Aorta (tissue), 5 donors: ENCODE results near the gene AVPR1B. TPM values are rescaled to one million over a fixed set of nuclear protein-coding genes. Genes with fewer than 3 reads are reported as not detected.

ENCODE experiments used
- ATAC-seq: fragments of 200-7000 bp; cut with Tn5 transposase; one replicate; pipeline ENCODE4 v1.9.1; 2022; ENCODE audit warnings: moderate library complexity; ENCODE audit not compliant: low FRiP score
- DNase-seq, 2 donors: peaks; one replicate each; pipeline ENCODE4 v3.0.0-alpha.2; 2020
- H3K27ac ChIP-seq, 2 donors: one replicate each; pipeline ENCODE4 v1.5.1; 2013; ENCODE audit warnings: low read length in 2 of 2, mild to moderate bottlenecking in 2 of 2, moderate library complexity in 2 of 2, control low read depth in 1 of 2, inconsistent platforms in 1 of 2, low read depth in 1 of 2
- H3K27me3 ChIP-seq, 2 donors: one replicate each; pipeline ENCODE4 v1.6.1; 2013; ENCODE audit warnings: control low read depth in 1 of 2, low read length in 1 of 2, mild to moderate bottlenecking in 1 of 2, moderate library complexity in 1 of 2; ENCODE audit not compliant: insufficient read depth in 2 of 2, control insufficient read depth in 1 of 2
- H3K36me3 ChIP-seq, 2 donors: one replicate each; pipeline ENCODE4 v1.6.1; 2013; ENCODE audit warnings: control low read depth in 1 of 2, low read length in 1 of 2, mild to moderate bottlenecking in 1 of 2; ENCODE audit not compliant: insufficient read depth in 2 of 2, control insufficient read depth in 1 of 2
- H3K4me1 ChIP-seq, 2 donors: one replicate each; pipeline ENCODE4 v1.6.1; 2013; ENCODE audit warnings: low read length in 2 of 2, control low read depth in 1 of 2, mild to moderate bottlenecking in 1 of 2, moderate library complexity in 1 of 2; ENCODE audit not compliant: insufficient read depth in 2 of 2, control insufficient read depth in 1 of 2
- H3K4me3 ChIP-seq, 2 donors: one replicate each; pipeline ENCODE4 v1.5.1; 2013; ENCODE audit warnings: low read length in 2 of 2, control low read depth in 1 of 2, mild to moderate bottlenecking in 1 of 2
- H3K9me3 ChIP-seq: one replicate; pipeline ENCODE4 v1.6.1; 2013; ENCODE audit warnings: mild to moderate bottlenecking, low read length; ENCODE audit not compliant: control insufficient read depth
- whole genome bisulfite sequencing, 2 donors: extraction: QIAGEN DNeasy Blood & Tissue Kit; methylation state at CpG; one replicate each; pipeline ENCODE4 v1.1.7; 2013; 5-methylcytosine and 5-hydroxymethylcytosine counted together
- intact Hi-C, 2 donors: fragments of 100-400 bp; cut with DNase I; formaldehyde crosslinking; loops; one replicate each; pipeline versions ENCODE4 v1.14.2 to v1.15.0; 2022
- polyA plus RNA-seq, 2 donors: library from polyadenylated mRNA; stranded (reverse); fragments of 200-250 nt; gene quantifications; one replicate each; pipeline ENCODE4 v1.2.3, GENCODE V29; 2013
- total RNA-seq, 2 donors: library from RNA; stranded (reverse); fragmentation: NEBNext Ultra II Directional; extraction: Animal tissue kit (Norgen Biotek cat#: 25700); gene quantifications; one replicate each; pipeline ENCODE4 v1.2.1, GENCODE V29; 2021
- donor health status: healthy with polysubstance abuse.
- donor health status: Bipolar disorder and iron deficiency.
- donor health status: DM: no; HTN: no; CAD: no.
- donor health status: DM: no; HTN: no; CAD: no.
- donor health status: DM: yes; HTN: yes; CAD: no.

AVPR1B gene
- total and polyA plus RNA-seq, 4 donors, result not detected

- Histone ChIP-seq H3K4me3 (no peak overlapping the region), H3K36me3 (no peaks in the 10 kb centered on the region), H3K4me1 (no peaks in the 10 kb centered on the region), H3K9me3 (no peaks in the 10 kb centered on the region), H3K27ac (no peak overlapping the region), H3K27me3 (peaks cover 0 to 3% of the 10 kb centered on the region in 2 donors)
- no peak for ATAC-seq
- intact Hi-C loops, result no loop called here
- WGBS, 2 donors, result 64 to 80% methylated on average over 7 of the region's 7 CpGs
- DNase-seq, result no peak
These were observed 16.7 kb upstream of the AVPR1B start for GRCh38 chr1:206133751-206134415.

- Histone ChIP-seq H3K9me3 (no peaks in the 10 kb centered on the region), H3K4me1 (no peaks in the 10 kb centered on the region), H3K27ac (no peak overlapping the region), H3K4me3 (no peak overlapping the region), H3K27me3 (peaks cover 0 to 3% of the 10 kb centered on the region in 2 donors), H3K36me3 (no peaks in the 10 kb centered on the region)
- DNase-seq (no peak), ATAC-seq (no peak)
- 69 to 72% methylated on average over 7 of the region's 7 CpGs for WGBS, 2 donors
- intact Hi-C loops, result no loop called here
These were observed 13.8 kb upstream of the AVPR1B start for GRCh38 chr1:206131037-206131436.

GRCh38 chr1:206128196-206128595, 11.0 kb upstream of the AVPR1B start:
- Histone ChIP-seq H3K9me3 (no peaks in the 10 kb centered on the region), H3K27me3 (no peaks in the 10 kb centered on the region), H3K4me1 (no peaks in the 10 kb centered on the region), H3K27ac (no peak overlapping the region), H3K4me3 (no peak overlapping the region), H3K36me3 (no peaks in the 10 kb centered on the region)
- WGBS, 2 donors, result 62 to 64% methylated on average over 4 of the region's 4 CpGs
- intact Hi-C loops, result no loop called here
- DNase-seq (no peak), ATAC-seq (no peak)

- H3K27ac ChIP-seq, result no peak overlapping the region
- no peaks in the 10 kb centered on the region for H3K36me3 ChIP-seq
- no peaks in the 10 kb centered on the region for H3K27me3 ChIP-seq
- H3K4me3 ChIP-seq, result no peak overlapping the region
- no peaks in the 10 kb centered on the region for H3K4me1 ChIP-seq
- intact Hi-C loops, result no loop called here
- no peak for DNase-seq
- ATAC-seq, result no peak
- 92 to 93% methylated on average over 9 of the region's 9 CpGs for WGBS, 2 donors
- no peaks in the 10 kb centered on the region for H3K9me3 ChIP-seq
These were observed 10.1 kb upstream of the AVPR1B start for GRCh38 chr1:206127336-206127735.

GRCh38 chr1:206125346-206125745, 8.2 kb upstream of the AVPR1B start:
- H3K4me1 ChIP-seq, result no peaks in the 10 kb centered on the region
- no peak overlapping the region for H3K4me3 ChIP-seq
- H3K27me3 ChIP-seq, result no peaks in the 10 kb centered on the region
- H3K36me3 ChIP-seq, result no peaks in the 10 kb centered on the region
- no peak for ATAC-seq
- WGBS, 2 donors, result 90 to 96% methylated on average over 1 of the region's 1 CpG
- peaks cover 3% of the 10 kb centered on the region for H3K9me3 ChIP-seq
- DNase-seq, result no peak
- H3K27ac ChIP-seq, result no peak overlapping the region
- intact Hi-C loops, result no loop called here

GRCh38 chr1:206122686-206123085, 5.5 kb upstream of the AVPR1B start:
- H3K4me3 ChIP-seq, result no peak overlapping the region
- H3K4me1 ChIP-seq, result no peaks in the 10 kb centered on the region
- DNase-seq (no peak), ATAC-seq (no peak)
- intact Hi-C loops, result no loop called here
- H3K9me3 ChIP-seq, result peaks cover 3% of the 10 kb centered on the region
- H3K36me3 ChIP-seq, result no peaks in the 10 kb centered on the region
- no peak overlapping the region for H3K27ac ChIP-seq
- H3K27me3 ChIP-seq, result no peaks in the 10 kb centered on the region

GRCh38 chr1:206121269-206121668, 4.1 kb upstream of the AVPR1B start:
- intact Hi-C loops, result no loop called here
- ATAC-seq, result no peak
- H3K36me3 ChIP-seq, result no peaks in the 10 kb centered on the region
- no peaks in the 10 kb centered on the region for H3K27me3 ChIP-seq
- DNase-seq, result no peak
- no peaks in the 10 kb centered on the region for H3K4me1 ChIP-seq
- 76 to 78% methylated on average over 1 of the region's 1 CpG for WGBS, 2 donors
- no peak overlapping the region for H3K27ac ChIP-seq
- H3K9me3 ChIP-seq, result peaks cover 3% of the 10 kb centered on the region
- H3K4me3 ChIP-seq, result no peak overlapping the region

GRCh38 chr1:206120406-206120805, 3.2 kb upstream of the AVPR1B start:
- H3K4me1 ChIP-seq, result no peaks in the 10 kb centered on the region
- H3K27ac ChIP-seq, result no peak overlapping the region
- no peaks in the 10 kb centered on the region for H3K36me3 ChIP-seq
- no peak for ATAC-seq
- intact Hi-C loops, result no loop called here
- no peak for DNase-seq
- no peaks in the 10 kb centered on the region for H3K27me3 ChIP-seq
- H3K4me3 ChIP-seq, result no peak overlapping the region
- H3K9me3 ChIP-seq, result peaks cover 3% of the 10 kb centered on the region

GRCh38 chr1:206116873-206117150, 376 bp downstream of the AVPR1B start:
- Histone ChIP-seq H3K9me3 (no peaks in the 10 kb centered on the region), H3K4me3 (no peak overlapping the region), H3K36me3 (no peaks in the 10 kb centered on the region), H3K4me1 (no peaks in the 10 kb centered on the region), H3K27me3 (no peaks in the 10 kb centered on the region), H3K27ac (no peak overlapping the region)
- 27 to 30% methylated on average over 5 of the region's 5 CpGs for WGBS, 2 donors
- DNase-seq (no peak), ATAC-seq (no peak)
- intact Hi-C loops, result no loop called here
